PC-9 (cell line): ENCODE results near the gene LRRK1.

ENCODE experiments used
- CTCF ChIP-seq: fragments of 200-600 bp; sonication (generic); conservative IDR thresholded peaks from 2 replicates; pipeline ENCODE4 v1.6.1; 2017; ENCODE audit warnings: mixed run types, antibody characterized with exemption, mild to moderate bottlenecking, moderate library complexity
- EZH2 ChIP-seq: fragments of 200-600 bp; sonication (generic); IDR thresholded peaks from 2 replicates; pipeline ENCODE4 v1.8.0; 2017; ENCODE audit warnings: antibody characterized with exemption, low read depth

- no peak for TF ChIP-seq EZH2
- TF ChIP-seq CTCF: no peak
These were observed 78.3 kb downstream of the LRRK1 start for GRCh38 chr15:100997442-100997841.
